HepG2 (cell line): ENCODE results near the gene PITHD1. TPM values are rescaled to one million over a fixed set of nuclear protein-coding genes. Genes with fewer than 3 reads are reported as not detected.

Experiments used
- ELK4 ChIP-seq: sonication (generic); formaldehyde crosslinking; IDR thresholded peaks from 2 replicates; pipeline ENCODE4 v1.9.0; 2021; ENCODE audit warnings: missing genetic modification reagents, borderline replicate concordance
- KLF11 ChIP-seq: IDR thresholded peaks from 2 replicates; pipeline ENCODE4 v1.6.1; 2016; ENCODE audit warnings: missing compliant biosample characterization
- MBNL3 ChIP-seq: fragments of 250-450 bp; sonication (Bioruptor Pico); conservative IDR thresholded peaks from 2 replicates; pipeline ENCODE4 v1.8.0; 2022; ENCODE audit warnings: mild to moderate bottlenecking, inconsistent platforms
- MED13 ChIP-seq: sonication (generic); formaldehyde crosslinking; IDR thresholded peaks from 2 replicates; pipeline ENCODE4 v1.5.0; 2020; ENCODE audit warnings: missing genetic modification reagents
- MLXIP ChIP-seq: sonication (generic); formaldehyde crosslinking; IDR thresholded peaks from 2 replicates; pipeline ENCODE4 v1.9.0; 2021; ENCODE audit warnings: missing genetic modification reagents, borderline replicate concordance
- MTF2 ChIP-seq: sonication (generic); formaldehyde crosslinking; IDR thresholded peaks from 2 replicates; pipeline ENCODE4 v1.5.0; 2020; ENCODE audit warnings: missing genetic modification reagents, borderline replicate concordance
- NR1H2 ChIP-seq: sonication (generic); formaldehyde crosslinking; IDR thresholded peaks from 2 replicates; pipeline ENCODE4 v1.8.1; 2022; ENCODE audit warnings: low read depth, missing genetic modification reagents, borderline replicate concordance
- SOX6 ChIP-seq, 2 experiments: fragments of 450-650 bp in 1 of 2; sonication (generic) in 1 of 2; formaldehyde crosslinking in 1 of 2; IDR thresholded peaks; 2 replicates each; pipeline versions ENCODE4 v1.4.0 to v1.6.1; 2017 to 2020; ENCODE audit warnings: antibody characterized with exemption in 1 of 2, mild to moderate bottlenecking in 1 of 2, missing genetic modification reagents in 1 of 2
- ZNF20 ChIP-seq: sonication (generic); formaldehyde crosslinking; IDR thresholded peaks from 2 replicates; pipeline ENCODE4 v1.4.0; 2020; ENCODE audit warnings: mild to moderate bottlenecking, moderate library complexity, missing genetic modification reagents
- ZNF282 ChIP-seq: fragments of 450-650 bp; IDR thresholded peaks from 2 replicates; pipeline ENCODE4 v1.6.1; 2018; ENCODE audit not compliant: partially characterized antibody
- ZNF350 ChIP-seq: sonication (generic); formaldehyde crosslinking; IDR thresholded peaks from 2 replicates; pipeline ENCODE4 v1.4.0; 2020; ENCODE audit warnings: mild to moderate bottlenecking, low read depth, missing genetic modification reagents, borderline replicate concordance
- ZNF7 ChIP-seq: IDR thresholded peaks from 2 replicates; pipeline ENCODE4 v1.6.1; 2016; ENCODE audit warnings: missing biosample characterization, missing genetic modification reagents
- ZNF879 ChIP-seq: sonication (generic); formaldehyde crosslinking; IDR thresholded peaks from 2 replicates; pipeline ENCODE4 v1.8.1; 2023; ENCODE audit warnings: missing genetic modification reagents
- polyA plus RNA-seq, 8 experiments: library from polyadenylated mRNA; depleted of rRNA in 3 of 8; stranded (reverse) in 7 of 8; unstranded in 1 of 8; fragments of >200 nt; fragmentation: Illumina TruSeq in 4 of 8; extraction: Trizol in 4 of 8; gene quantifications; 2 replicates each; pipeline versions ENCODE4 v1.2.1 to v1.2.3, GENCODE V29; 2011 to 2016; ENCODE audit warnings: low read depth in 4 of 8, missing spikeins in 1 of 8, mixed read lengths in 1 of 8; ENCODE audit not compliant: insufficient read depth in 1 of 8
- total RNA-seq, 5 experiments: library from RNA; depleted of rRNA; stranded (reverse); fragments of >200 nt; fragmentation: Illumina TruSeq; extraction: Trizol; gene quantifications; 2 replicates each; pipeline ENCODE4 v1.2.3, GENCODE V29; 2016; ENCODE audit warnings: low read depth in 1 of 5
- TF ChIP-seq, protein P1 (sequence below): sonication (generic); formaldehyde crosslinking; IDR thresholded peaks from 2 replicates; pipeline ENCODE4 v1.5.0; 2020; ENCODE audit warnings: missing genetic modification reagents
- TF ChIP-seq, protein P2 (sequence below), 2 experiments: sonication (generic) in 1 of 2; formaldehyde crosslinking in 1 of 2; IDR thresholded peaks; 2 replicates each; pipeline versions ENCODE4 v1.5.1 to v1.6.1; 2011 to 2020; ENCODE audit warnings: borderline replicate concordance in 1 of 2, low read depth in 1 of 2, low read length in 1 of 2, mild to moderate bottlenecking in 1 of 2, missing genetic modification reagents in 1 of 2, moderate library complexity in 1 of 2
- TF ChIP-seq, protein P3 (sequence below): sonication (generic); formaldehyde crosslinking; IDR thresholded peaks from 2 replicates; pipeline ENCODE4 v1.8.1; 2023; ENCODE audit warnings: mild to moderate bottlenecking, inconsistent platforms, moderate library complexity, missing genetic modification reagents, borderline replicate concordance
- TF ChIP-seq, protein P4 (sequence below): sonication (generic); formaldehyde crosslinking; IDR thresholded peaks from 2 replicates; pipeline ENCODE4 v1.8.0; 2022; ENCODE audit warnings: mild to moderate bottlenecking, missing genetic modification reagents

PITHD1 gene
- total and polyA plus RNA-seq, 2 of the 13 experiments (the other 11 are each of a cell fraction or from before 2014, with no cell fraction given) = 28.0 to 37.3 TPM

DNA sequence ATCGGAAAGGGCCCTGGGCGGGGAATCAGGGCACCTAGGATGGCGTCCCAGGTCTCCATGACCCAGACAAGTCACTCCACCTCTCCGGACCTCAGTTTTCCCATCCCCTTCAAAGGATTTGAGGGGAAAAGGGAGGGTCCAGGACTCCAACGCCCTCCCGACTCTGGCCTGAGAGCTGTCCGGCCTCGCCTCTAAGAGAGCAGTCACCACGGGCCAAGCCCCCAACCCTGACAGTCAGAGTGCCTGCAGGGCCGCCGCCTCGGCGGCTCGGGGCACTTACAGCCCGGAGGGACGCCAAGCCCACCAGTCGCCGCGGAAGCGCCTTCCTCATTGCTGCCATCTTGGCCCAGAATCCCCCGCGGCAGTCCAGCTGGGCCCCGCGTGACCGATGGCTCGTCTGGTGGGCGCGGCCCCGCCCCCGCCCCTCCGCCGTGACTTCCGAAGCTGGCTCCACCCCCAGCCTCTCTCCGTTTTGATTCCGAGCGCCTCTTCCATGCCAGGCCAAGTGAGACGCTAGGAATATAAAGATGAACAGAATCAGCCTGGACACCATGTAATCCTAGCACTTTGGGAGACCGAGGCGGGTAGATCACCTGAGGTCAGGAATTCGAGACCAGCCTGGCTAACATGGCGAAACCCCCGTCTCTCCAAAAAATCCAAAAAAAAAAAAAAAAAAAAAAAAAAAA lies 47.0 kb downstream of the PITHD1 start, which contains the start of gene HMGCL (continued):
- peak; percentile 67; the same call in 1 of the 2 replicates for TF ChIP-seq KLF11
- no peak for TF ChIP-seq ZNF282
- TF ChIP-seq ZNF879 (CRISPR knock-in tag) = no peak
- 0 out of 2 replicates have a peak, but pooled peaks have one; percentile 55 for TF ChIP-seq ELK4 (CRISPR knock-in tag)
- TF ChIP-seq ZNF7 (CRISPR knock-in tag) = no peak
- peak; percentile 87; the same call in 1 of the 2 replicates for TF ChIP-seq ZNF350 (CRISPR knock-in tag)
- no peak for TF ChIP-seq SOX6 (IDR thresholded peaks at IDR 0.05)
- TF ChIP-seq SOX6 (CRISPR knock-in tag; IDR thresholded peaks at IDR 0.05) = no peak; the same call in none of the 2 replicates
- TF ChIP-seq, protein P1, sequence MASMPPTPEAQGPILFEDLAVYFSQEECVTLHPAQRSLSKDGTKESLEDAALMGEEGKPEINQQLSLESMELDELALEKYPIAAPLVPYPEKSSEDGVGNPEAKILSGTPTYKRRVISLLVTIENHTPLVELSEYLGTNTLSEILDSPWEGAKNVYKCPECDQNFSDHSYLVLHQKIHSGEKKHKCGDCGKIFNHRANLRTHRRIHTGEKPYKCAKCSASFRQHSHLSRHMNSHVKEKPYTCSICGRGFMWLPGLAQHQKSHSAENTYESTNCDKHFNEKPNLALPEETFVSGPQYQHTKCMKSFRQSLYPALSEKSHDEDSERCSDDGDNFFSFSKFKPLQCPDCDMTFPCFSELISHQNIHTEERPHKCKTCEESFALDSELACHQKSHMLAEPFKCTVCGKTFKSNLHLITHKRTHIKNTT (CRISPR knock-in tag) = 0 out of 2 replicates have a peak, but pooled peaks have one; percentile 43
- TF ChIP-seq ZNF20 = no peak
- TF ChIP-seq MLXIP (CRISPR knock-in tag) = peak; percentile 94
- TF ChIP-seq MTF2 = peak; percentile 48; the same call in 1 of the 2 replicates
- TF ChIP-seq, protein P2, sequence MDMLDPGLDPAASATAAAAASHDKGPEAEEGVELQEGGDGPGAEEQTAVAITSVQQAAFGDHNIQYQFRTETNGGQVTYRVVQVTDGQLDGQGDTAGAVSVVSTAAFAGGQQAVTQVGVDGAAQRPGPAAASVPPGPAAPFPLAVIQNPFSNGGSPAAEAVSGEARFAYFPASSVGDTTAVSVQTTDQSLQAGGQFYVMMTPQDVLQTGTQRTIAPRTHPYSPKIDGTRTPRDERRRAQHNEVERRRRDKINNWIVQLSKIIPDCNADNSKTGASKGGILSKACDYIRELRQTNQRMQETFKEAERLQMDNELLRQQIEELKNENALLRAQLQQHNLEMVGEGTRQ (IDR thresholded peaks at IDR 0.05; ENCODE audit: low read depth, low read length) = peak; percentile 66
- TF ChIP-seq, protein P2 (CRISPR knock-in tag; IDR thresholded peaks at IDR 0.05; ENCODE audit: borderline replicate concordance) = peak; percentile 91; the same call in 1 of the 2 replicates
- TF ChIP-seq, protein P3, sequence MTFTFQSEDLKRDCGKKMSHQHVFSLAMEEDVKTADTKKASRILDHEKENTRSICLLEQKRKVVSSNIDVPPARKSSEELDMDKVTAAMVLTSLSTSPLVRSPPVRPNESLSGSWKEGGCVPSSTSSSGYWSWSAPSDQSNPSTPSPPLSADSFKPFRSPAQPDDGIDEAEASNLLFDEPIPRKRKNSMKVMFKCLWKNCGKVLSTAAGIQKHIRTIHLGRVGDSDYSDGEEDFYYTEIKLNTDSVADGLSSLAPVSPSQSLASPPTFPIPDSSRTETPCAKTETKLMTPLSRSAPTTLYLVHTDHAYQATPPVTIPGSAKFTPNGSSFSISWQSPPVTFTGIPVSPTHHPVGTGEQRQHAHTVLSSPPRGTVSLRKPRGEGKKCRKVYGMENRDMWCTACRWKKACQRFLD = no peak
- TF ChIP-seq NR1H2 (CRISPR knock-in tag) = no peak
- peak; percentile 80 for TF ChIP-seq MED13 (CRISPR knock-in tag)
- TF ChIP-seq, protein P4, sequence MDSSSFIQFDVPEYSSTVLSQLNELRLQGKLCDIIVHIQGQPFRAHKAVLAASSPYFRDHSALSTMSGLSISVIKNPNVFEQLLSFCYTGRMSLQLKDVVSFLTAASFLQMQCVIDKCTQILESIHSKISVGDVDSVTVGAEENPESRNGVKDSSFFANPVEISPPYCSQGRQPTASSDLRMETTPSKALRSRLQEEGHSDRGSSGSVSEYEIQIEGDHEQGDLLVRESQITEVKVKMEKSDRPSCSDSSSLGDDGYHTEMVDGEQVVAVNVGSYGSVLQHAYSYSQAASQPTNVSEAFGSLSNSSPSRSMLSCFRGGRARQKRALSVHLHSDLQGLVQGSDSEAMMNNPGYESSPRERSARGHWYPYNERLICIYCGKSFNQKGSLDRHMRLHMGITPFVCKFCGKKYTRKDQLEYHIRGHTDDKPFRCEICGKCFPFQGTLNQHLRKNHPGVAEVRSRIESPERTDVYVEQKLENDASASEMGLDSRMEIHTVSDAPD (CRISPR knock-in tag) = no peak
- no peak for TF ChIP-seq MBNL3 (CRISPR knock-in tag)
